Transverse colon (tissue), 4 donors: ENCODE results near the gene VEPH1. TPM values are rescaled to one million over a fixed set of nuclear protein-coding genes. Genes with fewer than 3 reads are reported as not detected.

Experiments
- DNase-seq: peaks from one replicate; pipeline ENCODE4 v3.0.0-alpha.2; 2019
- H3K27ac ChIP-seq, 4 donors: fragments of 200-600 bp; sonication (generic); 2 replicates each; pipeline ENCODE4 v1.5.1; 2016 to 2018; ENCODE audit warnings: inconsistent platforms in 4 of 4
- H3K27me3 ChIP-seq: fragments of 200-600 bp; sonication (generic); 2 replicates; pipeline ENCODE4 v1.5.1; 2017; ENCODE audit warnings: inconsistent platforms
- H3K36me3 ChIP-seq, 4 donors: fragments of 200-600 bp; sonication (generic); 2 replicates each; pipeline ENCODE4 v1.5.1; 2017 to 2019; ENCODE audit warnings: inconsistent platforms in 4 of 4
- H3K4me1 ChIP-seq, 4 donors: fragments of 200-600 bp; sonication (generic); 2 replicates each; pipeline ENCODE4 v1.5.1; 2017 to 2020; ENCODE audit warnings: inconsistent platforms in 4 of 4
- H3K4me3 ChIP-seq, 4 donors: fragments of 200-600 bp; sonication (generic); 1 replicate in 1 of 4; 2 replicates in 3 of 4; pipeline versions ENCODE4 v1.5.1 to v1.6.1; 2017 to 2019; ENCODE audit warnings: inconsistent platforms in 4 of 4
- H3K9me3 ChIP-seq, 2 donors: fragments of 200-600 bp; sonication (generic); 2 replicates each; pipeline ENCODE4 v1.5.1; 2017 to 2019; ENCODE audit warnings: inconsistent platforms in 2 of 2
- EP300 ChIP-seq: sonication (generic); formaldehyde crosslinking; IDR thresholded peaks from one replicate; pipeline ENCODE4 v1.6.1; 2017; ENCODE audit warnings: antibody characterized with exemption, low read depth
- POLR2A ChIP-seq: fragments of 450-650 bp; IDR thresholded peaks from one replicate; pipeline ENCODE4 v1.6.1; 2016; ENCODE audit warnings: antibody characterized with exemption, mild to moderate bottlenecking, moderate library complexity
- POLR2AphosphoS5 ChIP-seq, 3 donors: sonication (generic); formaldehyde crosslinking; IDR thresholded peaks; one replicate each; pipeline ENCODE4 v1.6.1; 2016; ENCODE audit warnings: antibody characterized with exemption in 3 of 3
- WGBS, 2 donors: methylation state at CpG; one replicate each; pipeline ENCODE4 v1.1.5; 2018; ENCODE audit warnings: low coverage in 1 of 2; 5-methylcytosine and 5-hydroxymethylcytosine counted together
- in situ Hi-C, 4 donors: fragments of 200-750 bp; cut with MboI; loops; one replicate each; pipeline versions ENCODE4 v1.15.0 to v1.15.1; 2017; ENCODE audit warnings: low sequenced_read_pairs in 3 of 4, low pct_ligation_motif_present in 1 of 4, low pct_unique_long_range_greater_than_20kb in 1 of 4
- intact Hi-C: fragments of 100-400 bp; cut with DNase I; formaldehyde crosslinking; loops from one replicate; pipeline ENCODE4 v1.15.1; 2023; ENCODE audit warnings: low total_unique reads
- total RNA-seq, 4 donors: library from RNA; depleted of rRNA; stranded (reverse); fragments of >200 nt; gene quantifications; one replicate each; pipeline ENCODE4 v1.1.0, GENCODE V29; 2016
- TF ChIP-seq, protein P1 (sequence below), 5 experiments: fragments of 200-600 bp in 3 of 5; fragments of 450-650 bp in 2 of 5; sonication (generic) in 3 of 5; IDR thresholded peaks; 1 replicate in 2 of 5; 2 replicates in 3 of 5; pipeline ENCODE4 v1.5.1; 2016 to 2017; ENCODE audit warnings: antibody characterized with exemption in 5 of 5, inconsistent platforms in 3 of 5, mild to moderate bottlenecking in 2 of 5, moderate library complexity in 1 of 5

VEPH1 gene
- total RNA-seq, 4 donors from 2014 or later = 0.20 to 4.1 (median 0.90) TPM

DNA sequence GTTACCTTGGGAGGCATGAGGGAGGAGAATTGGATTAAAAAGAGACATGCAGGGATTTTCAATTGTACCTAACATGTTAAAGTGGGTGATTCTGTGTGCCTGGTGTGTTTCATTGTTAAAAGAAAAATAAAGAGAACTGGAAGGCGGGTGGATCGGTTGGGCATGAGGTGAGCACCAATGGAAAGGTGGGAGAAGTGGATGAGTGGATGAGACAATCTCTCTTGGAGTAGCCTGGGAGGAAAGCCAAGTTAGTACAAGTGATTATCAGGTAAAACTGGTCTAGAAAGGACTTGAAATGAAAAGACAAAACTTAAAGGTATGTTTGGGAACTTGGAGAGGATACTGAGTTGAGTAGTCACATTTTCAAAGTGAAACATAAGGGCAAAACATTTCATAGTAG is 12.1 kb downstream of the VEPH1 start:
- 95 to 100% methylated on average over 2 of the region's 2 CpGs for WGBS, 2 donors
- in situ Hi-C loops (loop anchor here (10.0 to 25.0 kb wide), 2 partner anchors 279 to 286 kb away; no protein-coding TSS in a partner anchor), intact Hi-C loops (no loop called here)
- Histone ChIP-seq H3K27ac (no peak overlapping the region), H3K36me3 (no peaks in the 10 kb centered on the region), H3K4me3 (no peak overlapping the region), H3K4me1 (no peaks in the 10 kb centered on the region), H3K27me3 (no peaks in the 10 kb centered on the region), H3K9me3 (no peaks in the 10 kb centered on the region)
- DNase-seq = no peak
- TF ChIP-seq, protein P1, sequence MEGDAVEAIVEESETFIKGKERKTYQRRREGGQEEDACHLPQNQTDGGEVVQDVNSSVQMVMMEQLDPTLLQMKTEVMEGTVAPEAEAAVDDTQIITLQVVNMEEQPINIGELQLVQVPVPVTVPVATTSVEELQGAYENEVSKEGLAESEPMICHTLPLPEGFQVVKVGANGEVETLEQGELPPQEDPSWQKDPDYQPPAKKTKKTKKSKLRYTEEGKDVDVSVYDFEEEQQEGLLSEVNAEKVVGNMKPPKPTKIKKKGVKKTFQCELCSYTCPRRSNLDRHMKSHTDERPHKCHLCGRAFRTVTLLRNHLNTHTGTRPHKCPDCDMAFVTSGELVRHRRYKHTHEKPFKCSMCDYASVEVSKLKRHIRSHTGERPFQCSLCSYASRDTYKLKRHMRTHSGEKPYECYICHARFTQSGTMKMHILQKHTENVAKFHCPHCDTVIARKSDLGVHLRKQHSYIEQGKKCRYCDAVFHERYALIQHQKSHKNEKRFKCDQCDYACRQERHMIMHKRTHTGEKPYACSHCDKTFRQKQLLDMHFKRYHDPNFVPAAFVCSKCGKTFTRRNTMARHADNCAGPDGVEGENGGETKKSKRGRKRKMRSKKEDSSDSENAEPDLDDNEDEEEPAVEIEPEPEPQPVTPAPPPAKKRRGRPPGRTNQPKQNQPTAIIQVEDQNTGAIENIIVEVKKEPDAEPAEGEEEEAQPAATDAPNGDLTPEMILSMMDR (IDR thresholded peaks at IDR 0.05) = no peak
- no peak for TF ChIP-seq EP300
- no peak for TF ChIP-seq POLR2AphosphoS5 (IDR thresholded peaks at IDR 0.05)
- TF ChIP-seq POLR2A = no peak

DNA sequence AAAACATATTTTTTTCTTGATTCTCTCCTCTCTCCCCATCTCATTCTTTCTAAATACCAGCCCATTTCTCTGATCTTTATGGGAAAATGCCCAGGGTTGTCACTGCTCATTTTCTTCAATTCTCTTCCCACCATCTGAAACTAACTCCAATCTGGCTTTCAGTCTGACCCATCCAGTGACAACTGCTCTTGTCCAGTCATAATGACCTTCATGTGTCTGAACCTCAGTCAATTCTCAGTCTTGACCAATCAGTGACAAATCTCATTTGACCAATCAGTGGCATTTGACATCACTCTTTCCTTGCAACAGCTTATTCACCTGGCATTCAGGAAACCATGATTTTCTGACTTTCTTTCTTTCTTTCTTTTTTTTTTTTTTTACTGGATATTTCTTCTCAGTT is 15.1 kb downstream of the VEPH1 start:
- H3K4me1 ChIP-seq = no peaks in the 10 kb centered on the region
- TF ChIP-seq, protein P1 (IDR thresholded peaks at IDR 0.05) = no peak
- no peak for DNase-seq
- in situ Hi-C loops (loop anchor here in 2 of 4 donors (25.0 kb wide), 1 partner anchor 276 kb away; no protein-coding TSS in a partner anchor), intact Hi-C loops (no loop called here)
- no peak overlapping the region for H3K4me3 ChIP-seq
- H3K27ac ChIP-seq = no peak overlapping the region
- no peaks in the 10 kb centered on the region for H3K36me3 ChIP-seq
- no peaks in the 10 kb centered on the region for H3K27me3 ChIP-seq
- no peaks in the 10 kb centered on the region for H3K9me3 ChIP-seq

DNA sequence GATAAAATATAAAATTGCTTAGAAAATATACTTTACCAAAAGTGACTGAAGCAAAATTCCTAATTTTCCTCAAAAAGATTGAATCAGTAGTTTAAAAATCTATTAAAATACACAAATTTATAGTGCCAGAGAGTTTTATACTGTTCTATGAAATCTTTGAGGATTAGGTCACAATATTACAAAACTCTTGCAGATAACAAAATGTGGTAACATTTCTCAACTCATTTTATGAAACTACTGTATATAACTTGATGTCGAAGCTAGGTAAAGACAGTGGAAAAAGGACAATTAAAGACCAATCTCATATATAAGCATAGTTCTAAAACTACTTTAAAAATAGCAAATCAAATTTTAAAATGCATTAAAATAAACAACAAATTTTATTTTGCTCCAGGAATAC is 15.9 kb downstream of the VEPH1 start:
- in situ Hi-C loops = loop anchor here in 2 of 4 donors (25.0 kb wide), 1 partner anchor 275 kb away; no protein-coding TSS in a partner anchor
- 79 to 88% methylated on average over 1 of the region's 1 CpG for WGBS, 2 donors
- intact Hi-C loops = no loop called here
- Histone ChIP-seq H3K27me3 (no peaks in the 10 kb centered on the region), H3K4me1 (no peaks in the 10 kb centered on the region), H3K36me3 (no peaks in the 10 kb centered on the region), H3K4me3 (no peak overlapping the region), H3K9me3 (no peaks in the 10 kb centered on the region), H3K27ac (no peak overlapping the region)
- TF ChIP-seq, protein P1 (IDR thresholded peaks at IDR 0.05) = no peak
- TF ChIP-seq EP300 (no peak), POLR2AphosphoS5 (IDR thresholded peaks at IDR 0.05) (no peak), POLR2A (no peak)
- DNase-seq = no peak

DNA sequence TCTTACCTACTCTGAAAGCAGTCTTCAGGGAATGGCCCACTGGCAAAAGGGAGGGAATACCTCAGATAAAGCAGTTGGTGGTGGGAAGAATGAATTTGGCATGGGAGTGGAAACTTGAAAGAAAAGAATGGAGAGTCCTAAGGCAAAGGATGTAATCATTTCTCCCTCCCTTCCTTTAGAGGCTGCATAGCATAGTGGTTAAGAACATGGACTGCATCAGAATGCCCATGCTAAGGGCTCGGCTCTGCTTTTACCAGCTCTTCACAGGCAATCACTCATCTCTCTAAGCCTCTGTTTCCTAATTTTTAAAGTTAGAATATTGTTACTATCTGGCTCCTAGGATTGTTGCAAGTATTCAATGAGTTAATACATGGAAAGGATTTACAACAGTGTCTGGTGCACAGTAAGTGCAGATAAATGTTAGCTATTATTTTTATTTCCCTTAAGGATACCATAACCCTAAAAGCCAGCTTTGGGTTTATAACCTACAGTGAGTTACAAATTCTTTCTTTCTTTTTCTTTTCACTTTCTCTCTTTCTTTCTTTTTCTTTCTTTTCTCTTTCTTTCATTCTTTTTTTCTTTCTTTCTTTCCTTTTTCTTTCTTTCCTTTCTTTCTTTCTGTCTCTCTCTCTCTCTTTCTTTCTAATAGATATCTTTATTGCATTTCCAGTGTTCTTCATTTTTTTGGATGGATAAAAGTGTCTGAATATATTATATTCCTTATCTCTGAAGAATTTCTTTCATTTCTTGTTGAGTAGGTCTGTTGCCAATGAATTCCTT is 23.6 kb downstream of the VEPH1 start:
- TF ChIP-seq EP300 (no peak), POLR2A (no peak), POLR2AphosphoS5 (IDR thresholded peaks at IDR 0.05) (no peak)
- TF ChIP-seq, protein P1 (IDR thresholded peaks at IDR 0.05) = no peak
- WGBS, 2 donors = 80 to 100% methylated on average over 1 of the region's 1 CpG
- no peak for DNase-seq
- Histone ChIP-seq H3K27ac (no peak overlapping the region), H3K4me3 (no peak overlapping the region), H3K27me3 (no peaks in the 10 kb centered on the region), H3K9me3 (no peaks in the 10 kb centered on the region), H3K36me3 (no peaks in the 10 kb centered on the region), H3K4me1 (no peaks in the 10 kb centered on the region)
- intact Hi-C loops = no loop called here
- in situ Hi-C loops = loop anchor here in 2 of 4 donors (25.0 kb wide), 1 partner anchor 267 kb away; no protein-coding TSS in a partner anchor
